NCI-H2107 treated with DMSO at 0.1 percent for 48 hours (cell line): ENCODE data around the gene PCNP.
"Not testable (repeated sequence)": the region's sequence is repeated elsewhere in the genome, so short reads cannot be mapped to it uniquely, and the experiment has no call there.

Source experiments
- DNase-seq: peaks from one replicate; lab custom pipeline; 2025; ENCODE audit not compliant: unreplicated experiment; lab: John Stamatoyannopoulos, UW

Gene PCNP

GRCh38 chr3:101631098-101631796 is 57.3 kb downstream of the PCNP start:
- DNase-seq = no peak

GRCh38 chr3:101631959-101632358 is 58.0 kb downstream of the PCNP start:
- DNase-seq = not testable (repeated sequence)

GRCh38 chr3:101632586-101632985 is 58.6 kb downstream of the PCNP start:
- DNase-seq = no peak

- DNase-seq = no peak
These were observed 59.2 kb downstream of the PCNP start for GRCh38 chr3:101633186-101633585.

- no peak for DNase-seq
These were observed 60.7 kb downstream of the PCNP start for GRCh38 chr3:101634591-101635196.

- no peak for DNase-seq
These were observed 61.4 kb downstream of the PCNP start for GRCh38 chr3:101635345-101635744.

- DNase-seq = peak; percentile 27
These were observed 62.2 kb downstream of the PCNP start for GRCh38 chr3:101635954-101636798.

- DNase-seq = no peak
These were observed 63.5 kb downstream of the PCNP start for GRCh38 chr3:101637451-101637850.

- no peak for DNase-seq
These were observed 64.3 kb downstream of the PCNP start for GRCh38 chr3:101638261-101638745.

GRCh38 chr3:101639280-101639963 is 65.4 kb downstream of the PCNP start:
- DNase-seq = no peak

- no peak for DNase-seq
These were observed 66.3 kb downstream of the PCNP start for GRCh38 chr3:101640256-101640655.

GRCh38 chr3:101641397-101642115 is 67.6 kb downstream of the PCNP start:
- DNase-seq = not testable (repeated sequence)

- DNase-seq = no peak
These were observed 68.5 kb downstream of the PCNP start for GRCh38 chr3:101642441-101642840.

- DNase-seq = no peak
These were observed 69.2 kb downstream of the PCNP start for GRCh38 chr3:101643009-101643844.
